Stimulated activated CD8-positive, alpha-beta memory T cell treated with anti-CD3 and anti-CD28 coated beads, Interleukin-2, amount 100 ng/mL, for 48 hours (primary cell): Measurements from ENCODE around the gene OPHN1.

Experiments used
- DNase-seq, 2 donors: peaks; one replicate each; pipeline ENCODE4 v3.0.0-alpha.2; 2020; ENCODE audit warnings: low read depth in 2 of 2

OPHN1 gene

GRCh38 chrX:68249401-68249831 lies 183.9 kb downstream of the OPHN1 start:
- DNase-seq, result no peak

GRCh38 chrX:68238568-68238967 lies 194.7 kb downstream of the OPHN1 start:
- DNase-seq, result no peak

- no peak for DNase-seq
These were observed 199.0 kb downstream of the OPHN1 start for GRCh38 chrX:68234171-68234910.

GRCh38 chrX:68232206-68232605 lies 201.1 kb downstream of the OPHN1 start:
- DNase-seq, result no peak

GRCh38 chrX:68209008-68209407 lies 224.3 kb downstream of the OPHN1 start:
- no peak for DNase-seq

- no peak for DNase-seq
These were observed 228.7 kb downstream of the OPHN1 start for GRCh38 chrX:68204521-68205038.

- DNase-seq, result no peak
These were observed 229.6 kb downstream of the OPHN1 start for GRCh38 chrX:68203646-68204045.

- DNase-seq, result no peak
These were observed 230.1 kb downstream of the OPHN1 start for GRCh38 chrX:68203211-68203610.

- DNase-seq, result no peak
These were observed 234.0 kb downstream of the OPHN1 start for GRCh38 chrX:68199062-68199848.

GRCh38 chrX:68196939-68197791 lies 236.1 kb downstream of the OPHN1 start:
- no peak for DNase-seq

GRCh38 chrX:68195561-68195960 lies 237.7 kb downstream of the OPHN1 start:
- no peak for DNase-seq

GRCh38 chrX:68193786-68194185 lies 239.5 kb downstream of the OPHN1 start:
- no peak for DNase-seq

GRCh38 chrX:68193234-68193633 lies 240.1 kb downstream of the OPHN1 start:
- DNase-seq, result no peak

- DNase-seq, result no peak
These were observed 242.5 kb downstream of the OPHN1 start for GRCh38 chrX:68190799-68191198.

GRCh38 chrX:68186552-68187262 lies 246.6 kb downstream of the OPHN1 start:
- DNase-seq, result no peak

GRCh38 chrX:68185161-68185560 lies 248.1 kb downstream of the OPHN1 start:
- no peak for DNase-seq

- DNase-seq, result no peak
These were observed 249.6 kb downstream of the OPHN1 start for GRCh38 chrX:68183612-68184214.

- DNase-seq, result no peak
These were observed 252.7 kb downstream of the OPHN1 start for GRCh38 chrX:68180579-68180978.

- no peak for DNase-seq
These were observed 253.9 kb downstream of the OPHN1 start for GRCh38 chrX:68179355-68179754.

GRCh38 chrX:68177542-68177941 lies 255.8 kb downstream of the OPHN1 start:
- DNase-seq, result no peak

GRCh38 chrX:68175562-68175961 lies 257.7 kb downstream of the OPHN1 start:
- no peak for DNase-seq
